ENCODE data around the gene C7orf57.
A peak's percentile ranks its signal among the peaks of the same experiment; 100 is the strongest.
"Not testable (repeated sequence)": the region's sequence is repeated elsewhere in the genome, so short reads cannot be mapped to it uniquely, and the experiment has no call there.

The C7orf57 gene

DNA sequence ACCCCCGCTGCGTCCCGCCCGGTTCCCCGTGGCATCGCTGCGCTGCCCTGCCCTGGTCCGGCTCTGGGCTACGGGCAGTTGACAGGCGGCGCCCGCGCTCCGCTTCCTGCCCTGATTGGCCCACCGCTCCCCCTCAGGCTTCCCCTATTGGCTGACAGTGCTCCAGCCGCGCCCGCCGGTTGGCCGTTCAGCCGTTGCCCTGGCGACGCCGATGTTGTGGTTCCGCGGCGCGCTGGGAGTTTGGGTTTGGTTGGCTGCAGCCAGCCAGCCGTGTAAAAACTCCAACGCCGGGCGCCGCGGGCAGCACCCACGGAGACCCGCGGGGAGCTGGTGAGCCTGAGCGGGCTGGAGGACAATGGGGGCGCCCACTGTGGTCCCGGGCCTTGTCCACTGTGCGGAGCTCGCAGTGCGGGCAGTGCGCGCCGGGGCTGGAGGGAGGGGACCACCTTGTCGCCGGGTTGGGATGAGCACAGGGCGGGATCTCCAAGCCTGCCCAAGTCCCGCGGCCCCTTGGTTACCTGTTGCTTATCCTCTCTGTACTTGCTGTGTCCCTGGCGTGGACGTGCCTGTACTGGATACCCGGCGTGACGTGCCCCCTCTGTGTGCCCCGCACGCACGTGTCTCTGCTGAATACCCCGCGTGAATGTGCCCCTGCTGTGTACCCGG, at the start of gene C7orf57:
Gene C7orf57 (plus strand): TSS at position 243 of the 666 bp plus-strand sequence. CDS start 766 bp downstream, outside the sequence.
- peak; percentile 54 for DNase-seq (ENCODE audit: low read depth, low spot score)

DNA sequence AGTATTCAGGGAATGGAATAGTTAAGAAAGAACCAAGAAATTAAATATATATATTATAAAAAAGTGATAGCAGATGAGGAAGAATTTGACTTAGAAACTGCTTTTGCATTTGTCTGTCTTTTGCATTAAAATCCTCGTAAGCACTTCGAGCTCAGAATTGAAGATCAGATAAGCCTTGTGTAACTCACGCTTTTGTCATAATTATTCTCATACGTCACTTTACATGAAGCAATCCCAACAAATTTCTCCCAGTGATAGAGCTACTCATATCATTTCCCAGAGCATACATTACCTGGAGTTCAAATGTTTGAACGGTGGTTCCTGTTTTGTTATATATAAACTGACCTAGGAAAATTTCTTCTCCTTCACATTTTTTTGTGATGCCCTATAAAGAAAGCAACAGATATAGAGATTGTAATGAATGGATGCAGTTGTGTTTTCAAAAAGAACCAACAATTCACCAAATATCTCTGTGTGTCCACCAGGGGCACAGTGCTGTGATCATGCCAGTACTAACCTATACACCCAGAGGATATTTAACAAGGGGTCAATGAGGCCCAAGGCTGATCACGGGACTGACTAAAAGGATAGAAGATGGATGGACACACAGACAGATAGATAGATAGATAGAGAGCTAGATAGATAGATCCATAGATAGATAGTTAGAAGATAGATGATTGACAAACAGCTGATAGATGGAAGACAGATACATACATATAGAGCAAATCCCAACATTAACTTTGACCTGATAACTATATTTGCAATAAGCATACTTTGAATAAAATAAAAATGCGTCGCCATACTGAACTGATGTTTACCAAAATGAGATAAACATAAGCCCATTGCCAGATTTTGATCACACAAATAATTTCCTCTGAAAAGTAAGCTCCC, 46.6 kb upstream of the C7orf57 start:
- DNase-seq (ENCODE audit: low read depth, low spot score): no peak

DNA sequence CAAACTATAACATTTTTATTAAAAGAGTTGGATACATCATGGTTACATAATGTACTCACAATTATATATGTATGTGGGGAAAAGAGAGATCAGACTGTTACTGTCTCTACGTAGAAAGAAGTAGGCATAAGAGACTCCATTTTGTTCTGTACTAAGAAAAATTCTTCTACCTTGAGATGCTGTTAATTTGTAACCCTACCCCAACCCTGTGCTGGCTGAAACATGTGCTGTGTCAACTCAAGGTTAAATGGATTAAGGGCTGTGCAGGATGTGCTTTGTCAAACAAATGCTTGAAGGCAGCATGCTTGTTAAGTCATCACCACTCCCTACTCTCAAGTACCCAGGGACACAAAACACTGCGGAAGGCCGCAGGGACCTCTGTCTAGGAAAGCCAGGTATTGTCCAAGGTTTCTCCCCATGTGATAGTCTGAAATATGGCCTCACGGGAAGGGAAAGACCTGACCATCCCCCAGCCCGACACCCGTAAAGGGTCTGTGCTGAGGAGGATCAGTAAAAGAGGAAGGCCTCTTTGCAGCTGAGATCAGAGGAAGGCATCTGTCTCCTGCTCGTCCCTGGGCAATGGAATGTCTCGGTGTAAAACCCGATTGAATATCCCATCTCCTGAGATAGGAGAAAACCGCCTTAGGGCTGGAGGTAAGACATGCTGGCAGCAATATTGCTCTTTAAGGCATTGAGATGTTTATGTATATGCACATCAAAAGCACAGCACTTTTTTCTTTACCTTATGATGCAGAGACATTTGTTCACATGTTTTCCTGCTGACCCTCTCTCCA, 45.5 kb upstream of the C7orf57 start:
- DNase-seq (ENCODE audit: low read depth, low spot score): not testable (repeated sequence)

DNA sequence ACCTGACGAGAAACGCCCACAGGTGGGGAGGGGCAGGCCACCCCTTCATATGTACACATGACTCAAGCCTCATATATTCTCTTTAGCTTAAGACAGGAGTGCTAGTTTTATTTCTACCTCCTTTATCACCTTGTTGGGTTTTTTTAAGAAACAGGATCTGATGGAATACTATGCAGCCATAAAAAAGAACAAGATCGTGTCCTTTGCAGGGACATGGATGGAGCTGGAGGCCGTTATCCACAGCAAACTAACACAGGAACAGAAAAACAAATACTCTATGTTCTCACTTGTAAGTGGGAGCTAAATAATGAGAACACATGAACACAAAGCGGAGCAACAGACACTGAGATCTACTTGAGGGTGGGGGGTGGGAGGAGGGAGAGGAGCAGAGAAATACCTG, 44.8 kb upstream of the C7orf57 start:
- no peak for DNase-seq (ENCODE audit: low read depth, low spot score)

DNA sequence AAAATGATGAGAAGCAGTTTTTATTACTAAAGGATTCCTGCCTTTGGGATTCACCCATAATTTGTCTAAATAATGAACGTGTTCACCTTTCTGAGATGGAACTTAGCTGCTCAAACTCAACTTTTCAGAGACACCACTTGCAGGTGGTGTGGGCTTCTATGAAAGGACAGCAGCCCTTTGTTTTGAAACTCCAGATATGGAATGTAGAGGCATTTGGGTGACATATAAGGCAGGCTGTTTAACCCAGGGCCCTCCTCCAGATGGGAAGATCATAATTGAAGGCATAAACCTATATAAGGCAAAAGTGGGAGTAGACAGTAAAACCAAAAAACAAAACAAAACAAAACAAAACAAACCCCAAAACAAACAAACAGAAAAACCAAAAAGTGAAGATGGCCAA, 44.1 kb upstream of the C7orf57 start:
- no peak for DNase-seq (ENCODE audit: low read depth, low spot score)

DNA sequence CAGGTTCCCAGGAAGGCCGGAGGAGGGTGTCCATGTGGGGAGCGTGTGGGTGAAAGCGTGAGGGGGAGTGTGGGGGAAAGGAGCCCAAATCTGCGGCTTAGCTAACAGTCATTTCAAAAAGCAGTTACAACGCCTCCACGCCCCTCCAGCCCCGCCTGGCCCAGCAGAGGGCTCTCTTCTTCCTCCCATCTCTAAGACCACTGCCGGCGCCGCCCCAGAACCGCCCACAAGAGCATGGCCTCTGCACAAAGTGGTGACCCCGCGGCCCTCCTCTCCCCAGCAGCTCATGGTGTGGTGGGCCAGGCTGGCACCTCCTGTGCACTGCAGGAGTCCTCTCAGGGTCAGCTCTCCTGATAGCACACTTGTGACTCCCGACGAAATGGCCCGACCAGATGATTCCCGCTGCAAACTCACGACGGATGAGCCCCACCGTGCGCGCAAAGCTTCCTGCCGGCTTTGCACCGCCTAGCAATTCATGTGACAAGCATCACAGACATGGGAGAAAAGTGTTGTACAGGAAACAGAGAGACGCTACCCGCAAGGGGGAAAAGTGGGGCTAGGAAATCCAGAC, 43.5 kb upstream of the C7orf57 start:
- peak; percentile 58 for DNase-seq (ENCODE audit: low read depth, low spot score)

DNA sequence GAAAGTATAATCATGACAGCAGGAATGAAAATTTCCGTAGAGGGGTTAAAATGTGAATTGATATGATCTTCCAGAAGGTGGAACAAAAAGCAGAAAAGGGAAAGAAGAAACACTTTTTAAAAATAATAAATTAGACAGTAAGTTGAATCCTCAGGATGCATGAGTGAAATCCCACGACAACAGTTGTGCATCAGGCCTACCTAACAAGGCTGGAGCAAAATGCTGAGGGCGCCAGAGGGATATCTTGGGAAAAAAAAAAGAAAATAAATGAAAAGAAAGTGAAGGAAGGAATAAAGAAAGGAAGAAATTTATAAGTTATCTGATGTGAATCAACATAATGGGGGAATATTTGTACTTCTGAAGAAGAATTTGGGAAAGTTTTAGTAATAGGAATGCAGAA, 42.9 kb upstream of the C7orf57 start:
- DNase-seq (ENCODE audit: low read depth, low spot score): no peak

DNA sequence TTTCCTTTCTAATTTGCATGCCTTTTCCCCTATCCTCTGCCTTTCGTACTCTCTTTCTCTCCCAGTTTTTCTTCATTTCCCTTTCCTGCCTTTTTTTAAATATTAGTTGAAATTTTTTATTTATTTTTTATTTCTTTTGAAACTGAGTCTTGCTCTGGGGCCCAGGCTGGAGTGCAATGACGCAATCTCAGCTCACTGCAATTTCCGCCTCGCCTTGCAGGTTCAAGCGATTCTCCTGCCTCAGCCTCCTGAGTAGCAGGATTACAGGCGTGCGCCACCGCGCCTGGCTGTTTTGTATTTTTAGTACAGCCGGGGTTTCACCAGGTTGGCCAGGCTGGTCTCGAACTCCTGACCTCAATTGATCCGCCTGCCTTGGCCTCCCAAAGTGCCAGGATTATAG, 35.9 kb upstream of the C7orf57 start:
- DNase-seq (ENCODE audit: low read depth, low spot score): no peak

DNA sequence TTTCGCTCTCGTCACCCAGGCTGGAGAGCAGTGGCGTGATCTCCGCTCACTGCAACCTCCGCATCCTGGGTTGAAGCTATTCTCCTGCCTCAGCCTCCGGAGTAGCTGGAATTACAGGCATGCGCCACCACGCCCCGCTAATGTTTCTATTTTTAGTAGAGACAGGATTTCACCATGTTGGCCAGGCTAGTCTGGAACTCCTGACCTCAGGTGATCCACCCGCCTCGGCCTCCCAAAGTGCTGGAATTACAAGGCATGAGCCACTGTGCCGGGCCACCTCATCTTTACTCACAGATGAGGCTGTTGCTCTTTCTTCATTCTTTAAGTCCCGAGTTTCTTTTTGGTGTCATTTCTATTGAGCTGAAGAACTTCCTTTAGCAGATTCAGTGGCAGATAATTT, 35.2 kb upstream of the C7orf57 start:
- DNase-seq (ENCODE audit: low read depth, low spot score): not testable (repeated sequence)

DNA sequence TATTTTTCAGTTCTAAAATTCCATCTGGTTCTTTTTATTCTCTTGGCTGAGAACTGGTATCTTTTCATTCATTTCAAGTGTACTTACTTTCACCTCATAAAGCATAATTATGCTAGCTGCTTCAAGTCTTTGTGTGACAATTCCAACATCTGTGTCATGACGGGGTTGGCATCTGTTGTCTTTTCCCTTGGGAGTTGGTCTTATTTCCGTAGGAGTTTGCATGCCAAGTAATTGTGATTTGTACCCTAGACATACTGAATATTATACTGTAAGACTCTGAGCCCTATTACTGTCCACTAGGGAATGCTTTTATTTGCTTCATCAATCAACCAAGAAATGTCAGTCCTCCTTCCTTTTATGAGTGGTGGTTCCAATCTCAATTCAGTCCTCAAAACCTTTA, 31.3 kb upstream of the C7orf57 start:
- DNase-seq (ENCODE audit: low read depth, low spot score): no peak

DNA sequence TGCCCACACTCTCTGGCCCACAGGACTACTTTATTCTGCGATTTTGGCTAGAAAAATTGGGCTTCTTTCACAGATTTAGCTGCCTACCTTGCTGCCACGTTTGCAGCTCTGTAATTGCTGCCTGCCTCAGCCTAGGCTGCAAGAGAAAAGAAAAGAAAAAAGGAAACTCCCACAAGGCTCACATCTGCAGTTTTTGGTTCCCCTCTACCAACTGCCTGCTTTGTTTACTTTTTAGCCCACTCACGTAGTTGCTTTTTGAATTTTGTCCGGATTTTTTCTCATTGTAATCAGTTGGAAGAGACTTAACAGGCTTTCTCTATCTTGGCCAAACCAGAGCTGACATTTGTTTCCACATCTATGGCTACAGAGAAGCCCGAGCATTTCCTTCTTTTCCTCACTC, 30.7 kb upstream of the C7orf57 start:
- no peak for DNase-seq (ENCODE audit: low read depth, low spot score)

DNA sequence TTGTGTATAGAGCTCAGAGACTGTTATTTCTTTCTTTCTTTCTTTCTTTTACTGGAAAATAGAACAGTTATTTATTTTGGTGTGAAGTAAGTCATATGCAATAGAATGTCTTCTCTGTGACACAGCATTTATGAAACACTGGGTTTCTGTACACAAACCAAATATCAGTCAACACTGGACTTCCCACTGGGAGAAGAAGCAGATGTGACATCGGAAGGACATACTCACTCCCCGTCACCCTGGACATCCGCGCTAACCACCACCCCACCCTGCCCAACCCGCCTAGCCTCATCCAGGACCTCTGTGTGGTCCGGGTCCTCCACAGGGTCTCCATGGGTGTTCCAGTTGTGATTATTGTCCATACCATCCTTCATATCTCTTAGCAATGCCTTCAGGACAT, 28.5 kb upstream of the C7orf57 start:
- DNase-seq (ENCODE audit: low read depth, low spot score): no peak

DNA sequence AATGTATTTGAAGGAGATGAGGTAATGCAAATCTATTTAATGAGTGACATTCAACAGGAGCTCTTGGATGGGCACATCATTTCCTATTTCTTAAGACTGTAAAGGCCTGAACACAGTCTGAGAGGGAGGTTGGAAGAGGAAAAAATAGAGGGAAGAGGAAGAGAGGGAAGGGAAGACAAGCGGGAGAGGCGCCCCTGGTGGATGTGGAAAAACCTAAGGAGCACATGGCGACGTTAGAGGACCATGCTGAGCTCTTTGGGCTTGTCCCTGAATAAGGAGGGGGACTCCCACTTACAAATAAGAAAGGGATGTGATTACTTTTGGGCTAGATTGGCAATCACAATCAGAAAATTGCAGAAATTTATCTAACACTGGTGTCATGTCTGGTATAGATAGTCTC, 26.1 kb upstream of the C7orf57 start:
- no peak for DNase-seq (ENCODE audit: low read depth, low spot score)

DNA sequence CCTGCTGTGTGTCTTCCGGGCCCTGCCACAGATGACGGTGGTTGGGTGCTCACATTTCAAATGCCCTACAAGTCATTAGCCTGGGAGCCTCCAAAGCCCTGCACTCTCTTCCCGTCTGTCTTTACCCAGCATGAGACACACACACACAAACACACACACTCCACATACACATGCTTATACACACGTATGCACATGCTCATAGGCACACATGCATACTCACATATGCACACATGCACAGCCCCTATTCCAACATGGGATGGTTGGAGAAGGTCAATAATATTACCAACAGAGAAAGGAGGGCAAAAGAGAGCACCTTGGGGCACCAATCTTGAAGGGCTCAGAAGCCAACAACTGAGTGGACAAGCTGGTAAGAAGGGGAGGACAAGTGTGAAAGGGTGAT, 25.4 kb upstream of the C7orf57 start:
- no peak for DNase-seq (ENCODE audit: low read depth, low spot score)

DNA sequence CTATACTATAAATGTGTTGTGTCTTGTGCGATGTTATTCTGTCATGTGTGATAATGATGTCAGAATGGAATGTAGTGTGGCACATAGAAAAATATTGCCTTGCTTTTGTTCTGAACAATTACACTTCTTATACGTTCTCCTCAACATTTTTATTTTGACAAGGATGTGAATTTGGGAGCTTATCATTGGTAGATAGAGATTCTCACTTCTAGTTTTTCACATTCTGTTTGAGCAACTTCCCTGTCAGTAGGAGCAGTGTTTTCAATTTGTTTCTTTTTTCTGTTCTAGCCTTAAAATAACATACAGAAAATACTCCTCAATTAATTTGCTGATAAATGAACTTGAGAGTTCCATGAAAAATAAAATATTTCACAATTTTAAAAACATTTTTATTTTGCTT, 24.0 kb upstream of the C7orf57 start:
- DNase-seq (ENCODE audit: low read depth, low spot score): no peak

DNA sequence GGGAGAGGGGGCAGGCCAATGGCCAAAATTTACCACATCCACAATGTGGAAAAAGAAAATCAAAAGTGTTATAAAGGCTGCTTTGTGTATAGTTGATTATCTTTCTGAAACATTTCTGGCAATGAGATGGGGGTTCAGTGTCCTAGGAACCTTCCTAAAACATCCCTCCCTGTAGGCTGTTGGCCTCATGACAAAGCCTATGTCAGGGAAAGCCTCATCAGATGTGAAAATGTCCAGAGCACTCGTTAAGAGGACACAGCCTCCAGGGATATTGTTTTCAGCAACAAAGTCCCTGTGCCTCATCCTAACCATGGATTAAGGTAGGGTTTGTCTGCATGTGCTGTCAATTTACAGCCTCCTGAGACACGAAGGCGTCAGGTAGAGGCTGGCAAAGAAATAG, 23.4 kb upstream of the C7orf57 start:
- no peak for DNase-seq (ENCODE audit: low read depth, low spot score)

DNA sequence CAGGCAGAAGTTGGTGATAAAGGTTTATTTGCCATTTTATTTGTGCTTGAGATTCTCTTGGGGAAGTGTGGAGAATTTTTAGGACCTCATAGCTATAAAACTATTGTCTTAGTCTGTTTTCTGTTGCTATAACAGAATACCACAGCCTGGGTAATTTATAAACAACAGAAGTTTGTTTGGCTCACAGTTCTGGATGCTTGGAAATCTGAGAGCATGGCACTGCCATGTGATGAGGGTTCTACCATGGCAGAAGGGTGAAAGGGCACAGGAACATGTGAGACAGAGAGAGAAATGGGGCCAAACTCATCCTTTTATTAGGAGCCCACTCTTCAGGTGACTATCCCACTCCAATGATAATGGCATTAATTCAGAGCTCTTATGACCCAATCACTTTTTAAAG, 18.7 kb upstream of the C7orf57 start:
- no peak for DNase-seq (ENCODE audit: low read depth, low spot score)

DNA sequence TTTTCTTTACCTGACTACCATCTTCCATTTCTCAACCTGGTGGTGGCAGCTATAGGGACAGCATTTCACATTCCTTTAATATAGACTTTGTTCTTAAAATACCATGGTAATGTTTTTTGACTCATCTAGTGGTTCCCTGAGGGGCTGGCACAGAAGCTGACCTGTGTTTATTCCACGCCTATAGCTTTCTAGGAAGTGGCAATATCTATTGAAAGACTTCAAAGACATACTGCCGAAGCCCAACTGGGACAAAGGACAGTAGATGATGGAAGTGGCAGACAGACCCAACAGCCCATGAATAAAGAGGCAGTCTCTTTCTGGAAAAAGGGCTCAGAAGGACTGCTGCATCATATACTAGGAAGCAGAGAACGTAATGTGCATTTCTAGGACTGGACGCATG, 17.7 kb upstream of the C7orf57 start:
- no peak for DNase-seq (ENCODE audit: low read depth, low spot score)

DNA sequence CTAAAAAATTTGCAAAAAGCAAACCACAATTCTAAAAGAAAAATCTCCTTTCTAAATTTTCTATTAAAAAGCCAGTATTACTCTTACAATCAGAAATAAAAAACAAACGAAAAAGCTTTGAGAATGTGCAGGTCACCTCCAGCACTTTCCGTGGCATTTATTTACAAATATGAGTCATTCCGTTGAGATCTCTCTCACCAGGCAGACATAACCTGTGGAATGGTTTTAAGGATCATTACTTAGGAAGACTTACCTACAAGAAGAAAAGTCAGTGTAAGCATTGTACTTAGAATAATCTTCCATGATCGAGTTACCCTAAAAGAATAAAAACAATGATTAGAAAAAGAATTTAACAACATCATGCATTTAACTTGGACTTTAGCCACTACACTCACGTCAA, 9.7 kb upstream of the C7orf57 start:
- DNase-seq (ENCODE audit: low read depth, low spot score): no peak

DNA sequence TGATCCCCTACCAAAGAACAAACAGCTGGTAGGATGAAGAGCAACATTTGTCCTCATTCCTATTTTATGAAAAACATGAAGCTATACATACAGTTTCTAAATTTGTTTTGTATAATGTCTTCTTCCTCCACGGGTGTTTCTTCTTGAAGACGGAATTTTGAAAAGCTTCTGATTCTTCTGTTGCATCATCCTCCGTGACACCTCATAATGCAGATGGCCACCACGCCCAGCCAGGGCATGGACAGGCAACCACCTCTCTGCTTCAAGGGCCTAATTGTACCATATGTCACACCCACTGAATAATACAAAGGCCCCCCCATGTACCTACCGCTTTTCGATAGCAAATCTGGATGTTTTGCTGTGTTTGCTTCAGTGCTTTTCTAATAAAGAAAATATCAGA, 6.4 kb upstream of the C7orf57 start, which contains the start of gene SUN3:
Gene SUN3 (minus strand): TSS at position 170 of the 400 bp plus-strand sequence. CDS start 169 bp downstream, at position 1.
- DNase-seq (ENCODE audit: low read depth, low spot score): no peak

DNA sequence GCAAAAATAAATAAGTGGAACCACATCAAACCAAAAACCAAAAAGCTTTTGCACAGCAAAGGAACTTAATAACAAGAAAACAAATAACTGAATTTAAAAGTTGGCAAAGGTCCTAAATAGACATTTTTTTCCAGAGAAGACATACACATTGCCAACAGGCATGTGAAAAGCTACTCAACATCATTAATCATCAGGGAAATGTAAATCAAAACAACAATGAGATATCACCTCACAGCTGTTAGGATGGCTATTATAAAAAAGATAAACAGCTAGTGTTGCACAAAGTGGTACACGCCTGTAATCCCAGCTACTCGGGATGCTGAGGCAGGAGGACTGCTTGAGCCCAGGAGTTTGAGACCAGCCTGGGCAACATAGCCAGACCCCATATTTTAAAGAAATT, 4.2 kb upstream of the C7orf57 start:
- no peak for DNase-seq (ENCODE audit: low read depth, low spot score)

DNA sequence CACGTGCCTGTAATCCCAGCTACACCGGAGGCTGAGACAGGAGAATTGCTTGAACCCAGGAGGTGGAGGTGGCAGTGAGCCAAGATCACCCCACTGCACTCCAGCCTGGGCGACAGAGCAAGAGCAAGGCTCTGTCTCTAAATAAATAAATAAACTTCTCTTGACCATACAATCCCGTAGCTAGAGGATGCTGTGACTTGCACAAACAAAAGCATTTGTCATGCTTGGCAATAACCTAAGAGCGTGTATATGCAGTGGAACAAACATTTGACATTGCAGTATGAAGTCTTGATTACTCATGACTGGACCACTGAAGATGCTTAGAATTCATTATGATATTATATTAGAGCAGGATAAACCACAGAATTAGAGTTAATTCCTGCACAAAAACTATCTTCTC, 1.4 kb upstream of the C7orf57 start:
- DNase-seq (ENCODE audit: low read depth, low spot score): no peak
